Calu3 (cell line): ENCODE measurements around the gene HMGXB3. TPM values are rescaled to one million over a fixed set of nuclear protein-coding genes. Genes with fewer than 3 reads are reported as not detected.
"Not testable (repeated sequence)": the region's sequence is repeated elsewhere in the genome, so short reads cannot be mapped to it uniquely, and the experiment has no call there.

Source experiments
- BruUV-seq: library from RNA; stranded (reverse); fragments of 400-500 nt; replicated peaks from 2 replicates; lab custom pipeline; 2021; lab: Mats Ljungman, UMichigan
- CTCF ChIA-PET: fragments of 300-600 bp; sonication (Branson Sonifier 250); formaldehyde crosslinking; loops from one replicate; lab custom pipeline; 2022; ENCODE audit warnings: antibody characterized with exemption; lab: Charles Lee
- DNase-seq: peaks from one replicate; pipeline ENCODE4 v3.0.0; 2022
- H3K27ac Mint-ChIP-seq: one replicate; pipeline ENCODE4 v1.8.0; 2022; ENCODE audit warnings: mixed read lengths; ENCODE audit not compliant: unreplicated experiment
- H3K27me3 Mint-ChIP-seq: one replicate; pipeline ENCODE4 v1.8.0; 2022; ENCODE audit warnings: mixed read lengths; ENCODE audit not compliant: unreplicated experiment
- H3K36me3 Mint-ChIP-seq: one replicate; pipeline ENCODE4 v1.8.0; 2022; ENCODE audit warnings: mild to moderate bottlenecking, moderate library complexity, mixed read lengths; ENCODE audit not compliant: insufficient read depth, unreplicated experiment
- H3K4me1 Mint-ChIP-seq: one replicate; pipeline ENCODE4 v1.8.0; 2022; ENCODE audit warnings: mild to moderate bottlenecking, low read depth, mixed read lengths; ENCODE audit not compliant: unreplicated experiment
- H3K4me3 Mint-ChIP-seq: one replicate; pipeline ENCODE4 v1.8.0; 2022; ENCODE audit warnings: mild to moderate bottlenecking, low read depth, moderate library complexity, mixed read lengths; ENCODE audit not compliant: unreplicated experiment
- H3K9me3 Mint-ChIP-seq: one replicate; pipeline ENCODE4 v1.8.0; 2022; ENCODE audit warnings: low read depth, mixed read lengths; ENCODE audit not compliant: unreplicated experiment
- intact Hi-C: fragments of 100-400 bp; cut with micrococcal nuclease; formaldehyde crosslinking; loops from one replicate; pipeline ENCODE4 v1.10.0; 2022; ENCODE audit not compliant: unreplicated experiment
- total RNA-seq: library from RNA; stranded (reverse); gene quantifications from 2 replicates; pipeline ENCODE4 v1.2.3, GENCODE V29; 2022
- TF ChIP-seq, protein P1 (sequence below): fragments of 200-600 bp; IDR thresholded peaks from one replicate; pipeline ENCODE4 v1.8.0; 2022; ENCODE audit warnings: antibody characterized with exemption; ENCODE audit not compliant: unreplicated experiment

HMGXB3 gene
- total RNA-seq, 1 experiment from 2014 or later: 58.2 TPM

DNA sequence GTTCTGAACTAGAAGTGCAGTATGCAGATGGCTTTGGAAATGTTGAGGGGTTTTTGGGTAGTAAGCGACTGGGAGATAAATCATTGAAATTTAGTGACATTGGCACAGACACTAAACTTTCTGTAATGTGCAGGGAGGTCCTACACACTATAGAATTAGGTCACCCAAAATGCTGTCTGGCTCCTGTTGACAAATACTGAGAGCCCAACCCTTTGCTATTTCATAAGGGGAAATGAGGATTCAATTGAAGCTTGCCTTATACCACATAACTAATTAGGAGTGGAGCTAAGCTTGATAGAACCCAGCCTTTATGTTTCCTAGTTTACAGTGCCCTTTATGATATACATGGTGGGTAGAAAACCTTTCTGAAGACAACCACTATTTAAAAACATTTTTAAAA lies 22.6 kb downstream of the HMGXB3 start:
- no peaks in the 10 kb centered on the region for H3K27me3 Mint-ChIP-seq
- H3K27ac Mint-ChIP-seq: peak overlapping the region; percentile 91
- TF ChIP-seq, protein P1, sequence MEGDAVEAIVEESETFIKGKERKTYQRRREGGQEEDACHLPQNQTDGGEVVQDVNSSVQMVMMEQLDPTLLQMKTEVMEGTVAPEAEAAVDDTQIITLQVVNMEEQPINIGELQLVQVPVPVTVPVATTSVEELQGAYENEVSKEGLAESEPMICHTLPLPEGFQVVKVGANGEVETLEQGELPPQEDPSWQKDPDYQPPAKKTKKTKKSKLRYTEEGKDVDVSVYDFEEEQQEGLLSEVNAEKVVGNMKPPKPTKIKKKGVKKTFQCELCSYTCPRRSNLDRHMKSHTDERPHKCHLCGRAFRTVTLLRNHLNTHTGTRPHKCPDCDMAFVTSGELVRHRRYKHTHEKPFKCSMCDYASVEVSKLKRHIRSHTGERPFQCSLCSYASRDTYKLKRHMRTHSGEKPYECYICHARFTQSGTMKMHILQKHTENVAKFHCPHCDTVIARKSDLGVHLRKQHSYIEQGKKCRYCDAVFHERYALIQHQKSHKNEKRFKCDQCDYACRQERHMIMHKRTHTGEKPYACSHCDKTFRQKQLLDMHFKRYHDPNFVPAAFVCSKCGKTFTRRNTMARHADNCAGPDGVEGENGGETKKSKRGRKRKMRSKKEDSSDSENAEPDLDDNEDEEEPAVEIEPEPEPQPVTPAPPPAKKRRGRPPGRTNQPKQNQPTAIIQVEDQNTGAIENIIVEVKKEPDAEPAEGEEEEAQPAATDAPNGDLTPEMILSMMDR: no peak
- peaks cover 44% of the 10 kb centered on the region for H3K4me1 Mint-ChIP-seq
- no peak overlapping the region for H3K4me3 Mint-ChIP-seq
- H3K9me3 Mint-ChIP-seq: no peaks in the 10 kb centered on the region
- DNase-seq: no peak
- CTCF ChIA-PET: interaction anchor here (0.6 to 1.8 kb wide), 3 partner anchors 17 to 238 kb away, joined by 3 to 5 read pairs (median 4); no protein-coding TSS in a partner anchor
- intact Hi-C loops: no loop called here
- BruUV-seq: no TSS peak
- H3K36me3 Mint-ChIP-seq: peaks cover 70% of the 10 kb centered on the region

DNA sequence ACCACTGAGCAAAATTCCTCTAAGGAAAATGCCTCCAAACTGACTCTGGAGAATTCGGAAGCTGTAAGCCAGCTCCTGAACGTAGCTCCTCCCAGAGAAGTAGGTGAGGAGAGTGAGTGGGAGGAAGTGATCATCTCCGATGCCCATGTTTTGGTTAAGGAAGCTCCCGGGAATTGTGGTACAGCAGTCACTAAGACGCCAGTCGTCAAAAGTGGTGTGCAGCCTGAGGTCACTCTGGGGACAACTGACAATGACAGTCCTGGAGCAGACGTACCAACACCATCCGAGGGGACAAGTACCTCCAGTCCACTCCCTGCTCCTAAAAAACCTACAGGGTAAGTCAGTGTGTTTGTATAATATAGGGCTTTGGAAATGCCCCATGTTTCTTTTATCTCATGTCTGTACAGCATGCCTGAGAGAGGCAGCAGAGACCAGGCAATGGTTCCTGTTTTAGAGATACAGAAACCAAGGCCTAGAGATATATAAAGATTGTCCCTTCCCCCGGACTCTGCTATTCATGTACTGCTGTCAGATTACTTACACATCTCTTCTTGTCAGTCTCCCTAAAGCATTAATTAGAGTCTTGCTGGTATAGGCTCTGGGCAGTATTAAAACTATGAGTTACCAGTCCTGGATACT lies 23.9 kb downstream of the HMGXB3 start:
- Mint-ChIP-seq H3K27ac (no peak overlapping the region), H3K4me1 (peaks cover 34% of the 10 kb centered on the region), H3K36me3 (peaks cover 72% of the 10 kb centered on the region), H3K9me3 (no peaks in the 10 kb centered on the region), H3K27me3 (no peaks in the 10 kb centered on the region), H3K4me3 (no peak overlapping the region)
- no TSS peak for BruUV-seq
- CTCF ChIA-PET: no interaction called here
- TF ChIP-seq, protein P1: no peak
- intact Hi-C loops: no loop called here
- no peak for DNase-seq

DNA sequence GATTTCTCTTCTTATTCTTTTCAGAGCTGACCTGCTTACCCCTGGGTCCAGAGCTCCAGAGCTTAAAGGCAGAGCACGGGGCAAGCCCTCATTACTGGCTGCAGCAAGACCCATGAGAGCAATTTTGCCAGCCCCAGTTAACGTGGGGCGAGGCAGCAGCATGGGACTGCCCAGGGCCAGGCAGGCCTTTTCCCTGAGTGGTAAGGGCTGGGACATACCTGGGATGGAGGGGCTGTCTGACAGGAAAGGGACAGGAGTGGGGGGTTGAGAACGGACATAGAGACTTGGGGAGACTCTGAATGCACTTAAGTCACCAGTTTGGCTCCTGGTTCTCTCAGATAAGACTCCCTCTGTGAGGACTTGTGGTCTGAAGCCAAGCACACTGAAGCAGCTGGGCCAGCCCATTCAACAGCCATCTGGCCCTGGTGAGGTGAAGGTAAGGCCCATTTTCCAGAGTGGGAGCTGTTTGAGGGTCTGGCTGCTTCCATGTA lies 26.2 kb downstream of the HMGXB3 start:
- Mint-ChIP-seq H3K36me3 (peaks cover 58% of the 10 kb centered on the region), H3K4me1 (peaks cover 12% of the 10 kb centered on the region), H3K9me3 (no peaks in the 10 kb centered on the region), H3K27me3 (no peaks in the 10 kb centered on the region), H3K27ac (no peak overlapping the region), H3K4me3 (no peak overlapping the region)
- TF ChIP-seq, protein P1: no peak
- DNase-seq: no peak
- no TSS peak for BruUV-seq
- CTCF ChIA-PET: no interaction called here
- intact Hi-C loops: no loop called here

- not testable (repeated sequence) for H3K4me3 Mint-ChIP-seq
These were observed 27.5 kb downstream of the HMGXB3 start for GRCh38 chr5:150028047-150028446.

GRCh38 chr5:150033334-150033733 lies 32.8 kb downstream of the HMGXB3 start:
- no peak overlapping the region for H3K27ac Mint-ChIP-seq
- no peak for DNase-seq
- intact Hi-C loops: no loop called here
- TF ChIP-seq, protein P1: no peak
- peaks cover 25% of the 10 kb centered on the region for H3K36me3 Mint-ChIP-seq
- H3K4me3 Mint-ChIP-seq: no peak overlapping the region
- H3K27me3 Mint-ChIP-seq: no peaks in the 10 kb centered on the region
- BruUV-seq: no TSS peak
- no peaks in the 10 kb centered on the region for H3K9me3 Mint-ChIP-seq
- CTCF ChIA-PET: no interaction called here
- H3K4me1 Mint-ChIP-seq: no peaks in the 10 kb centered on the region

More at GRCh38 chr5:150028047-150028446, 27.5 kb downstream of the HMGXB3 start:
- DNase-seq, BruUV-seq, H3K27ac Mint-ChIP-seq, H3K27me3 Mint-ChIP-seq, CTCF ChIA-PET, H3K9me3 Mint-ChIP-seq, intact Hi-C loops, H3K4me1 Mint-ChIP-seq: not testable (repeated sequence)
- peaks cover 50% of the 10 kb centered on the region for H3K36me3 Mint-ChIP-seq
